Astrocyte of the cerebellum (primary cell): ENCODE results near the gene BRD4.

Experiments
- DNase-seq: peaks from one replicate; pipeline ENCODE4 v3.0.0-alpha.2; 2011; ENCODE audit warnings: low read depth
- H3K4me3 ChIP-seq: 2 replicates; pipeline ENCODE4 v1.5.1; 2011; ENCODE audit warnings: mild to moderate bottlenecking, low read depth, low read length, moderate library complexity
- CTCF ChIP-seq: IDR thresholded peaks from 2 replicates; pipeline ENCODE4 v1.5.1; 2012; ENCODE audit warnings: low read length, low read depth, moderate library complexity, mild to moderate bottlenecking; ENCODE audit errors: missing control alignments
- in situ Hi-C: cut with HindIII; loops from 2 replicates; pipeline ENCODE4 v1.10.0; 2017; ENCODE audit warnings: low sequenced_read_pairs

The BRD4 gene

DNA sequence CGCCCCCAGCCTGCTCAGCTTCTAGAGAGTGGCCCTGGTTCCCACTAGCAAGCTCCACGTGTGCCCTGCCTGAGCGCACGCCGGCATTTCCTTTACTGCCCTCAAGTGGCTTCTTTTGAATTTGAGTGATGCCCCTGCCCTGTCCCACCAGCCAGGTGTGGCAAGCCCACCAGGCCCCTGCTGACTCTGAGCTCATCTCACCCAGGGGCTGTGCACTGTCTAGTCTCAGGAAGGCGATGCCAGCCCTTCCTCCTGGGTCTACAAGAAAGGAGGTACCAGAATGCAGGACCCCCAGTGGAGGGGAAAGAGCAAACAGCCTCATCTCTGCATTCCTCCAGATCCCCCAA lies 82.8 kb downstream of the BRD4 start:
- TF ChIP-seq CTCF = no peak
- H3K4me3 ChIP-seq = no peak overlapping the region
- DNase-seq = no peak
- in situ Hi-C loops = loop anchor here (5.0 to 10.0 kb wide), 2 partner anchors 53 to 65 kb away; no protein-coding TSS in a partner anchor

DNA sequence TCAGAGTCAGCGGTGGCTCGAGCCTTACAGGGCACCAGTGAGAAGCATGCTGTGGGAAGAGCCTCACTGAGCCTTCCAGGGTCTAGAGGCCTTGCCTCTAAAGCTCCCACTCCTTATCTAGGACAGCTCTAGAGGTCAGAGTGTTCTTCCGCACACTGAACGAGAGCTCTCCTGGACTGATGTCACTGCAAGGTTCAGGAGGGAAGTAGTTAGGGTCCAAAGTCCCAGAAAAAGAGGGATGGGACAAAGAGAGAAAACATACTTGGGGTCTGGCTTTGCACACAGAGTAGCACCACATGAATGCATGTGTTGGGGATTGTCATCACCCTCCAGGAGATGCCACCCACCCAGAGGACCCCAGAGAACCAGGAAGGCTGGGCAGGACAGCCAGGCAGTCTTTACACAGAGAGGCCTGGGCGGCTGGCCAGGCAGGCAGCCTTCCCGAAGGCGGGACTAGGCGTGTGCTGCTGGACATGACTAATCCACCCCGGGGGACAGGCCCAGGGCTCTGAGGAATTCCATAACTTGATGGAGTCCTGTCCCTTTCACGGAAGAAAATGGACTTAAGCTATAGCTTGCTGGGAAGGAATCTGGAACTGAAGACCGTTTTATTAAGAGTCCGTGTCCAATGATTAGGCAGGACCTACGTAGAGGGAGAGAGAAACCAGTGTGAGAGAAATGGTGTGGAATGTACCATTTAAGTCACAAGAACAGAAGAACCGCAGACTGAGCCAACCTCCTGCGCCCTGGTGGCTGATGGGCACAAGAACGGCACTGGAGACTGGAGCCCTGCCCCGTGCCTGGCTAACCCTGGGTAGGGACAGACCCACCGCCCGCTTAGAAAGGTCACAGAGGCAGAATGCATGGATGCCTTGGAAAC lies 83.5 kb downstream of the BRD4 start:
- peak; percentile 81 for DNase-seq
- H3K4me3 ChIP-seq = no peak overlapping the region
- no peak for TF ChIP-seq CTCF
- in situ Hi-C loops = loop anchor here (5.0 to 10.0 kb wide), 2 partner anchors 53 to 64 kb away; no protein-coding TSS in a partner anchor

DNA sequence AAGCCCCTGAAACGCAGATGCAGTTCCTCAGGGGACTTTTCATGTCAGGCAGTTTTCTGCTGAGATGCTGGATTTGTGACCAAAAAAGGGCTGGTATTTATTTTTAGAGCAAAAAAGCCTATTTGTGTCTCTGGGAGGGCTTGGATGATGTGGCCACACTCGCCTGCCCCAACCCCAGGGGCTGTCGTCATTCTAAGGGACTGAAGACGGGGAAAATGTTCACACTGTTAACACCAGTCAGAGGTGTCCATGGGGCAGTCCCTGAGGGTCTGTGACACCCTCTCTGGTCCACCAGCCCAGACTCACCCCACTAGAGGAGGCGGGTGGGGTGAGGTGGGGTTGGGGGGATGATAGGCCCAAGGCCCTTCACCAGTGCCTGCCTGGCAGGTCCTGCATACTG lies 84.2 kb downstream of the BRD4 start:
- in situ Hi-C loops = loop anchor here (5.0 to 10.0 kb wide), 2 partner anchors 54 to 63 kb away; no protein-coding TSS in a partner anchor

GRCh38 chr19:15247107-15248014 lies 85.0 kb downstream of the BRD4 start:
- no peak overlapping the region for H3K4me3 ChIP-seq
- no peak for DNase-seq
- TF ChIP-seq CTCF = no peak
- in situ Hi-C loops = loop anchor here (5.0 to 10.0 kb wide), 2 partner anchors 55 to 63 kb away; no protein-coding TSS in a partner anchor

More for the DNA sequence above, 84.2 kb downstream of the BRD4 start:
- no peak overlapping the region for H3K4me3 ChIP-seq
- no peak for DNase-seq
- no peak for TF ChIP-seq CTCF

DNA sequence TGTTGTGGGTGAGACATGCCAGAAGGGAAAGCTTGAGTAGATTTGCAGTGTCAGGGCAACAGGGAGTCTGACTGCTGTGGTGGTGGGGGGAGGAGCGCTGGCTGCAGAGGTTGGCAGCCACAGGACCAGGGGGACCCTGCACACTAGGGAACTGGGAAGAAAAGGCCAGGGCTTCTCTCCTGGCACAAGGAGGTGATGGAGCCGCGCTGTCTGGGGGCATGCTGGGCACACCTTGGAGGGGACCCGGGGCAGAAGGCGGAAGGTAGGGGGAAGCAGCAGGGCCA lies 86.2 kb downstream of the BRD4 start:
- no peak overlapping the region for H3K4me3 ChIP-seq
- in situ Hi-C loops = loop anchor here (5.0 to 10.0 kb wide), 2 partner anchors 56 to 61 kb away; no protein-coding TSS in a partner anchor
- TF ChIP-seq CTCF = no peak
- no peak for DNase-seq
